ENCODE results near the gene GNAT1.
A peak's percentile ranks its signal among the peaks of the same experiment; 100 is the strongest.

GNAT1 gene

GRCh38 chr3:50190936-50191660 is at the start of gene GNAT1:
Gene GNAT1 (plus strand): TSS chr3:50191610. CDS start chr3:50191726, 116 bp downstream.
- DNase-seq: no peak

GRCh38 chr3:50146316-50146901 is 45.0 kb upstream of the GNAT1 start:
- no peak for DNase-seq

GRCh38 chr3:50147016-50147415 is 44.4 kb upstream of the GNAT1 start:
- no peak for DNase-seq

GRCh38 chr3:50147447-50147846 is 44.0 kb upstream of the GNAT1 start:
- no peak for DNase-seq

- no peak for DNase-seq
Measured at GRCh38 chr3:50147861-50148260, 43.5 kb upstream of the GNAT1 start.

- DNase-seq: no peak
Measured at GRCh38 chr3:50150404-50150750, 41.0 kb upstream of the GNAT1 start.

- no peak for DNase-seq
Measured at GRCh38 chr3:50150863-50151686, 40.3 kb upstream of the GNAT1 start.

- no peak for DNase-seq
Measured at GRCh38 chr3:50151728-50152127, 39.7 kb upstream of the GNAT1 start.

- no peak for DNase-seq
Measured at GRCh38 chr3:50153782-50154475, 37.5 kb upstream of the GNAT1 start.

GRCh38 chr3:50154476-50154839 is 37.0 kb upstream of the GNAT1 start:
- DNase-seq: no peak

- DNase-seq: peak; percentile 4
Measured at GRCh38 chr3:50154840-50155490, 36.4 kb upstream of the GNAT1 start, which contains the start of gene SEMA3F. Gene SEMA3F (plus strand): TSS chr3:50155324. CDS start chr3:50159623, 4,299 bp downstream.

GRCh38 chr3:50155491-50155878 is 35.9 kb upstream of the GNAT1 start:
- no peak for DNase-seq

GRCh38 chr3:50155891-50156290 is 35.5 kb upstream of the GNAT1 start:
- no peak for DNase-seq

- no peak for DNase-seq
Measured at GRCh38 chr3:50156549-50157493, 34.6 kb upstream of the GNAT1 start.

GRCh38 chr3:50157827-50158529 is 33.4 kb upstream of the GNAT1 start:
- DNase-seq: peak; percentile 5

- no peak for DNase-seq
Measured at GRCh38 chr3:50158530-50159146, 32.8 kb upstream of the GNAT1 start.

- DNase-seq: no peak
Measured at GRCh38 chr3:50160561-50160983, 30.8 kb upstream of the GNAT1 start.

- no peak for DNase-seq
Measured at GRCh38 chr3:50161320-50161719, 30.1 kb upstream of the GNAT1 start.

- DNase-seq: no peak
Measured at GRCh38 chr3:50162034-50162883, 29.2 kb upstream of the GNAT1 start.

All from NCI-H446 treated with DMSO at 0.1 percent for 48 hours (cell line).